ENCODE measurements around the gene TTLL12. TPM values are rescaled to one million over a fixed set of nuclear protein-coding genes. Genes with fewer than 3 reads are reported as not detected.
A peak's percentile ranks its signal among the peaks of the same experiment; 100 is the strongest.

The TTLL12 gene
- total and polyA plus RNA-seq, 2 donors from 2014 or later: 11.5 to 26.3 TPM

- Histone ChIP-seq H3K4me1 (ENCODE audit: control insufficient read depth in 2 of 3, insufficient read depth in 2 of 3, low read depth in 1 of 3, low read length in 3 of 3) (no peaks in the 10 kb centered on the region), H3K27ac (ENCODE audit: low read depth in 2 of 2, low read length in 2 of 2) (no peak overlapping the region), H3K27me3 (ENCODE audit: control insufficient read depth, insufficient read depth, low read length) (no peaks in the 10 kb centered on the region), H3K9me3 (ENCODE audit: control insufficient read depth in 2 of 3, insufficient read depth in 1 of 3, low read length in 3 of 3) (no peaks in the 10 kb centered on the region), H3K9ac (ENCODE audit: low read length in 3 of 3) (no peak overlapping the region), H3K4me3 (ENCODE audit: low read length in 3 of 3) (no peak overlapping the region), H3K36me3 (ENCODE audit: control insufficient read depth in 2 of 3, insufficient read depth in 3 of 3, low read length in 3 of 3) (no peaks in the 10 kb centered on the region)
- peak; percentile 87 for TF ChIP-seq CTCF (IDR thresholded peaks at IDR 0.05; ENCODE audit: borderline replicate concordance, extremely low read depth, insufficient read depth)
- FAIRE-seq: no peak
- DNase-seq: peak in 4 of 5 donors; percentile 76 to 88 (median 78)
- intact Hi-C loops (cut with DNase I): no loop called here
Observed at GRCh38 chr22:43230971-43231723, 44.2 kb upstream of the TTLL12 start.

DNA sequence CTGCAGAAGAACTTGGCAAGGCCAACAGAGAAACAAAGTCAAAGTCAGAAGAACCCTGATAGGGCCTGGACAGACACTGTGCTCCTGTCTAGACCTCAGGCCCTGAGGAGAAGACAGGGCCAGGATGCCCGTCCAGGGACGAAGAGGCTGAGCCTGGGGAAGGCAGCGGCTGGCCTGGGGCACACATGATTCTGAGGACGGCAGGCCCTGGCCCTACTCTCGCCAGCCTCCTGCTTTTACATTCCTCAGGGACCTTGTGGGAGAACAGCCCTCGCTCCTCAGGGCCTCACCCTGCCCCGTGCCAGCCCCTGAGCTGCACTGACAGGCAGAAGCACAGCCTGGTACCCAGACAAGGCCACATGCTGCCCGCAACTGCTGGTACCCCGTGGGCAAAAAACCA, 43.6 kb upstream of the TTLL12 start:
- Histone ChIP-seq H3K9me3 (ENCODE audit: control insufficient read depth in 2 of 3, insufficient read depth in 1 of 3, low read length in 3 of 3) (no peaks in the 10 kb centered on the region), H3K4me3 (ENCODE audit: low read length in 3 of 3) (no peak overlapping the region), H3K4me1 (ENCODE audit: control insufficient read depth in 2 of 3, insufficient read depth in 2 of 3, low read depth in 1 of 3, low read length in 3 of 3) (no peaks in the 10 kb centered on the region), H3K9ac (ENCODE audit: low read length in 3 of 3) (no peak overlapping the region), H3K27me3 (ENCODE audit: control insufficient read depth, insufficient read depth, low read length) (no peaks in the 10 kb centered on the region), H3K36me3 (ENCODE audit: control insufficient read depth in 2 of 3, insufficient read depth in 3 of 3, low read length in 3 of 3) (no peaks in the 10 kb centered on the region), H3K27ac (ENCODE audit: low read depth in 2 of 2, low read length in 2 of 2) (no peak overlapping the region)
- FAIRE-seq (no peak), DNase-seq (no peak)
- no peak for TF ChIP-seq CTCF (IDR thresholded peaks at IDR 0.05; ENCODE audit: borderline replicate concordance, extremely low read depth, insufficient read depth)
- intact Hi-C loops (cut with DNase I): no loop called here

DNA sequence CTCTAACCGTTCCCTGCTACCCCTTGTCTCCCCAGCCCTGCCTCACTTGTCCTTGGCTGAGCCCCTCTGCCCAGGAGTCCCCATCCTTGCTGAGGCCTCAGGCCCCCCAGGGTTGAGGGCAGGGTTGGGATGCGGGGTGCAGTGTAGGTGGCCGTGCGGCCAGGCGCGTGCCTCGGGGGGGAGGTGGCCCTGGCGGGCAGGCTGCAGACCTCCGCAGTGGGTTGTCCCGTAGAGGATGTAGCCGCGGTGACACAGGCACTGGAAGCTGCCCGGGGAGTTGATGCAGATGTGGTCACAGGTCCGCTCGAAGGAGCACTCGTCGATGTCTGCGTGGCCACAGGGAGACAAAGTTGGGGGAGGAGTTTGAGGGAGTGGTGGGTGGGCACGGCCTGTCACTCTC, 41.9 kb upstream of the TTLL12 start:
- Histone ChIP-seq H3K4me1 (ENCODE audit: control insufficient read depth in 2 of 3, insufficient read depth in 2 of 3, low read depth in 1 of 3, low read length in 3 of 3) (no peaks in the 10 kb centered on the region), H3K9ac (ENCODE audit: low read length in 3 of 3) (no peak overlapping the region), H3K36me3 (ENCODE audit: control insufficient read depth in 2 of 3, insufficient read depth in 3 of 3, low read length in 3 of 3) (no peaks in the 10 kb centered on the region), H3K27me3 (ENCODE audit: control insufficient read depth, insufficient read depth, low read length) (no peaks in the 10 kb centered on the region), H3K4me3 (ENCODE audit: low read length in 3 of 3) (no peak overlapping the region), H3K9me3 (ENCODE audit: control insufficient read depth in 2 of 3, insufficient read depth in 1 of 3, low read length in 3 of 3) (no peaks in the 10 kb centered on the region), H3K27ac (ENCODE audit: low read depth in 2 of 2, low read length in 2 of 2) (no peak overlapping the region)
- intact Hi-C loops (cut with DNase I): no loop called here
- no peak for FAIRE-seq
- no peak for DNase-seq
- TF ChIP-seq CTCF (IDR thresholded peaks at IDR 0.05; ENCODE audit: borderline replicate concordance, extremely low read depth, insufficient read depth): no peak
